Activated CD4-positive, alpha-beta T cell treated with anti-CD3 and anti-CD28 coated beads, Interleukin-2, amount 10 ng/mL, durations not matched to agents 24 days and 14 days (primary cell): ENCODE data around the gene IMPA2. TPM values are rescaled to one million over a fixed set of nuclear protein-coding genes. Genes with fewer than 3 reads are reported as not detected.
"Not testable (repeated sequence)": the region's sequence is repeated elsewhere in the genome, so short reads cannot be mapped to it uniquely, and the experiment has no call there.

ENCODE experiments used
- DNase-seq: peaks from one replicate; pipeline ENCODE4 v3.0.0; 2022
- H3K27ac Mint-ChIP-seq: one replicate; pipeline ENCODE4 v1.8.0; 2022; ENCODE audit warnings: mild to moderate bottlenecking, mixed read lengths
- H3K27me3 Mint-ChIP-seq: one replicate; pipeline ENCODE4 v1.8.0; 2022; ENCODE audit warnings: mixed read lengths
- H3K36me3 Mint-ChIP-seq: one replicate; pipeline ENCODE4 v1.8.0; 2022; ENCODE audit warnings: low read depth, mild to moderate bottlenecking, mixed read lengths
- H3K4me1 Mint-ChIP-seq: one replicate; pipeline ENCODE4 v1.8.0; 2021; ENCODE audit warnings: mixed read lengths
- H3K4me3 Mint-ChIP-seq: one replicate; pipeline ENCODE4 v1.8.0; 2022; ENCODE audit warnings: mild to moderate bottlenecking, moderate library complexity, mixed read lengths
- H3K9me3 Mint-ChIP-seq: one replicate; pipeline ENCODE4 v1.8.0; 2021; ENCODE audit warnings: mixed read lengths
- intact Hi-C: fragments of 100-400 bp; cut with micrococcal nuclease; formaldehyde crosslinking; loops from one replicate; pipeline ENCODE4 v1.15.1; 2023
- total RNA-seq: library from RNA; stranded (reverse); gene quantifications from 2 replicates; pipeline ENCODE4 v1.2.3, GENCODE V29; 2022

IMPA2 gene
- total RNA-seq, 1 donor from 2014 or later: 18.8 TPM

DNA sequence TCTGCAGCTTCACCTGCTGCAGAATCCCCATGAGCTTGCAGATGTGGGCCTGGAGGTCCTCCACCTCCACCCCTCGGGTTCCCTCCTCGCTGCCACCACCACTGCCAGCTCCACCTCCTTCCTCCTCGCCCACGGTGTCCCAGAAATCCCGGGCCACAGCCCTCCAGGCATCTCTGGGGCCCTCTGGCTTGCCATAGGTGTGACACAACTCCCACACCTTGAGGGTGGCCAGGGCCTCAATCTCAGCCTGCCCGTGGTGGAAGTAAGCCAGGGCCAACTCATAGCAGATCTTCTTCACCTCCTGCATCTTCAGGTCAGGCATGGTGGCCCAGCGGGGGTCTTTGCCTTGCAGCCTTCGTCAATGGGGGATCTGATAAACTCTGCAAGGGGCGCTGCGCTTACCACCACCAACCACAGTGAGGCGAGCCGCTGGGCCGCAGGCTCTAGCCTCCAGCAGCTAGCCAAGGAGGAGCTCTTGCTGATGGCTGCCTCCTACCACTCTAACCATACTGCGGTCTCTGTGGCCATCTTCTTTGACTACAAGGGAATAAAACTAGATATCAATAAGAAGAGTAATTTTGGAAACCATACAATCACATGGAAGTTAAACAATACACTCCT is 76.2 kb downstream of the IMPA2 start:
- no peak overlapping the region for H3K27ac Mint-ChIP-seq
- intact Hi-C loops: no loop called here
- peak; percentile 40 for DNase-seq
- H3K27me3 Mint-ChIP-seq: peaks cover 14% of the 10 kb centered on the region
- H3K9me3 Mint-ChIP-seq: no peaks in the 10 kb centered on the region
- H3K4me3 Mint-ChIP-seq: no peak overlapping the region
- no peaks in the 10 kb centered on the region for H3K4me1 Mint-ChIP-seq
- no peaks in the 10 kb centered on the region for H3K36me3 Mint-ChIP-seq

DNA sequence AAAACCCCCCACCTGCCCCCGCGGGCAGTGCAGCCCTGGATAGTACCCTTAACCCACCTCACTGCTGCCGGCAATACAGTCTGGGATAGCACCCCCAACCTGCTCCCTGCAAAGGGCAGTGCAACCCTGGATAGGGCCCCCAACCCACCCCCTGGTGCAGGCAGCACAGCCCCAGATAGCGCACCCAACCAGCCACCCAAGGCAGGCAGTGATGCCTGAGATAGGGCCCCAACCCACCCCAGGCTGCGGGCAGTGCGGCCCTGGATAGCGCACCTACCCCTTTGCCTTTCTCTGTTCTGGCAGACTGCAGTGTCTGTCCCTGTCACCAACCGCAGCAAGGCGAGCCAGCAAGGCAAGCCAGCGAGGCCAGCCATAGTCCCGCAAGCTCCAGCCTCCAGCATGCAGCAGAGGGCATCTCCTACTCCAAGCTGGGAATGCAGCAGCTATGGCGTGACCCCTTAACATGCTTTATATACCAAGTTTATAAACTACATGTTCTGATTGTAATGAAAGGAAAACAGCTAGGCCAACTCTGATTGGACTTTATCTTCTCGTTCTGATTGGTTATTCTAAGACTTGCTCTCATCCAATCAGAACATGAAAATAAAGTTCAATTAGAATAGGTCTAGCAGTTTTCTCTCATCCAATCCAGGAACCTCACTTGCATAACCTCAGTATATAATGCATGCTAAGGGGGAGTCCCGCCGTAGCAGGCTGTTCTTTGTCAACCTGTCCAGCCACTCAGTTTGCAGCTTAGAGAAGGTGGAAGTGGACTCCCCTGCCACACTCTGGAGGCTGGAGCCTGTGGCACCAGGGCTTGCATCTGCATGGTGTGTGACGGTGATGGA is 78.3 kb downstream of the IMPA2 start:
- no peaks in the 10 kb centered on the region for H3K4me1 Mint-ChIP-seq
- no peaks in the 10 kb centered on the region for H3K9me3 Mint-ChIP-seq
- intact Hi-C loops: no loop called here
- no peak overlapping the region for H3K4me3 Mint-ChIP-seq
- no peak overlapping the region for H3K27ac Mint-ChIP-seq
- no peaks in the 10 kb centered on the region for H3K27me3 Mint-ChIP-seq
- H3K36me3 Mint-ChIP-seq: no peaks in the 10 kb centered on the region
- DNase-seq: peak; percentile 50

DNA sequence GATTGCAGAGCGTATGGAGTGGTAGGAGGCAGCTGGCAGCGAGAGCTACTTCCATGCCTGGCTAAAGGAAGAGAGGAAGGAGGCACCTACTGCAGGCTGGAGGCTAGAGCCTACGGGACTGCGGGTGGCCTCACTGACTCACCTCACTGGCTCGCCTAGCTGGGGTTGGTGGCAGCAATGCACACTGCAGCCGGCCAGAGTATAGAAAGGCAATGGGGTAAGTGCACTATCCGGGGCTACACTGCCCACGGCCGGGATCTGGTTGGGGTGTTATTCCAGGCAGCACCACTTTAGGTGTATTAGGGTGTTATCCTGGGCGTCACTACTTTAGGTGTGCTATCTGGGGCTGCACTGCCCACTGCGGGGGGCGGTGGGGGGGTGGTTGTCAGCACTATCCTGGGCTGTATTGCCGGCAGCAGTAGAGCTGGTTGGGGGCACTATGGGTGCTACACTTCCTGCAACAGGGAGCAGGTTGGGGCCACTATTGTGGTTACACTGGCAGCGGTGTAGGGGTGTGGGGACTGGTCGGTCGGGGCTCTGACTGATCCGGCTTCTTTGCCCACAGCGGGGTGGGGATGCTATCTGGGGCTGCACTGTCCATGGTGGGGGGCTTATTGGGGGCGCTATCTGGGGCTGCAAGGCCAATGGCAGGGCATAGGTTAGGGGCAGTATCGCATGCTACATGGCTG is 79.0 kb downstream of the IMPA2 start:
- H3K4me3 Mint-ChIP-seq: no peak overlapping the region
- no peaks in the 10 kb centered on the region for H3K9me3 Mint-ChIP-seq
- no peaks in the 10 kb centered on the region for H3K4me1 Mint-ChIP-seq

DNA sequence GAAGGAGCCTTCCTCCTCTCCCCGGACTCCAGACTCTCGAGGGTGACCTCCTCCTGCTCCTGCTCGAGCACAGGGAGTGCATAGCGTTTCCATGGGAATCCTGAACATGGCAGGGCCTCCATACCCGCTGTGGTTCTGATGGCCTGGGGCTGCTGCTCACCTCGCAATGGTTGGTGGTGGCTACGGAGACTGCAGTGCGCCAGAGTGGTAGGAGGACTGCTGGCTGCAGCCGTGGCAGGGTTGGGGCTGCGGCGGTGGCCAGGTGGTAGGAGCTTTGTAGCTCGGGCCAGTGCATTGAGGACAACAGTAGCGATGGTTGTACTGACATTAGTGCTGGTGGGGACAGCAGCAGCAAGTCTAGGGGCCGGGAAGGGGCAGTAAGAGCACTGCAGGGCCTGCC is 80.4 kb downstream of the IMPA2 start:
- no peak for DNase-seq
- H3K4me3 Mint-ChIP-seq: no peak overlapping the region
- H3K27me3 Mint-ChIP-seq: no peaks in the 10 kb centered on the region
- no peaks in the 10 kb centered on the region for H3K4me1 Mint-ChIP-seq
- H3K27ac Mint-ChIP-seq: no peak overlapping the region
- no peaks in the 10 kb centered on the region for H3K36me3 Mint-ChIP-seq
- intact Hi-C loops: no loop called here
- H3K9me3 Mint-ChIP-seq: no peaks in the 10 kb centered on the region

More for the DNA sequence above, 79.0 kb downstream of the IMPA2 start:
- DNase-seq: peak; percentile 31
- Mint-ChIP-seq H3K27me3 (no peaks in the 10 kb centered on the region), H3K27ac (no peak overlapping the region), H3K36me3 (no peaks in the 10 kb centered on the region)
- intact Hi-C loops: no loop called here

GRCh38 chr18:12062974-12063373 is 81.7 kb downstream of the IMPA2 start:
- intact Hi-C loops: no loop called here
- Mint-ChIP-seq H3K4me3 (no peak overlapping the region), H3K4me1 (no peaks in the 10 kb centered on the region), H3K27ac (no peak overlapping the region), H3K27me3 (no peaks in the 10 kb centered on the region), H3K9me3 (no peaks in the 10 kb centered on the region), H3K36me3 (no peaks in the 10 kb centered on the region)
- peak; percentile 40 for DNase-seq

DNA sequence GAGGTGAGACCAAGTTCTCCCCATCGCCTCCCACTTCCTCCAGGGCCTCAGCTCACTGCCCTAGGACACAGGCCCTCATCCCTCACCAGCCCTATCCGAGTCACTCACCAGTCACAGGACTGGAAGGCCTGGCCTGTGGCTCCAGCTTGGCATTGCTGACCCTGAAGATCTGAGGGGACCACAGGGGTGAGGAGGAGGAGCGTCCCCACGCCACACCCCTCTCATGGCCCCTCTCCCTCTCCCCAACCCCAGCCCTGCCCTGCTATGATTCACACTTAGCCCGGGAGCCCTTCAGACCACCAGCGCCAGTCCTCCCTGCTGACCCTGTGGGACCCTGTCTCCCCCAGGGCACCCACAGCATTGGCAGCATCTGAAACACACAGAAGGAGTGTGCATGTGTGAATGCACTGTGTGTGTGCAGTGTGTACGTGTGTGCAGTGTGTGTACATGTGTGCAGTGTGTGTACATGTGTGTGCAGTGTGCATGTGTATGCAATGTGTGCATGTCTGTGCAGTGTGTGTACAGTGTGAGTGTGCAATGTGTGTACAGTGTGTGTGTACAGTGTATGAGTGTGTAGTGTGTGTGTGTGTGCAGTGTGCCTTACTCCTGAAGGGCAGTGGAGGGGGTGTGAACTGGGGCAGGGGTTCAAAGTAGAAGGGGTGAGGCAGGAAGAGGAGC is 82.9 kb downstream of the IMPA2 start:
- Mint-ChIP-seq H3K27ac (no peak overlapping the region), H3K4me3 (no peak overlapping the region), H3K9me3 (no peaks in the 10 kb centered on the region), H3K27me3 (peaks cover 2% of the 10 kb centered on the region), H3K4me1 (no peaks in the 10 kb centered on the region), H3K36me3 (no peaks in the 10 kb centered on the region)
- peak; percentile 45 for DNase-seq
- intact Hi-C loops: no loop called here

DNA sequence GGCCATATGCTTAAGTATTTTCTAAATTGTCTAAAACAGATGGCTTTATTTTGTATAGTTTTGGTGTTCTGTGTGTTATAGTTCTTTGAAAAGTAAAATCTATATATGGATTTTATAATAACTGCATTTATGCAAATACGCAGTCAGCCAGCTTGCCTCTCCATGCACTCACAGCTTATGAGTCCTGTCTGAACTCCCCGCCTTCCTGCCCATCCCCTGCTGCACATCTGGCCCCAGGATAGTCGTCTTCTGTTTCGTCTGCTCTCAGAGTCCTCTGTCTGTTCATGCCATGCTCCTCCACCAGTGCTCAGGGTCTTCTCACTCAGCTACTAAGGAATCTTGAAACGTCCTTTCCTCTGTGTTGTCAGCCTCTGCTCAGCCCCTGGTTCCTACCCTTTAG is 84.1 kb downstream of the IMPA2 start:
- Mint-ChIP-seq H3K27me3 (peaks cover 3% of the 10 kb centered on the region), H3K36me3 (no peaks in the 10 kb centered on the region), H3K4me3 (no peak overlapping the region), H3K27ac (no peak overlapping the region), H3K9me3 (no peaks in the 10 kb centered on the region), H3K4me1 (no peaks in the 10 kb centered on the region)
- intact Hi-C loops: no loop called here
- peak; percentile 36 for DNase-seq

DNA sequence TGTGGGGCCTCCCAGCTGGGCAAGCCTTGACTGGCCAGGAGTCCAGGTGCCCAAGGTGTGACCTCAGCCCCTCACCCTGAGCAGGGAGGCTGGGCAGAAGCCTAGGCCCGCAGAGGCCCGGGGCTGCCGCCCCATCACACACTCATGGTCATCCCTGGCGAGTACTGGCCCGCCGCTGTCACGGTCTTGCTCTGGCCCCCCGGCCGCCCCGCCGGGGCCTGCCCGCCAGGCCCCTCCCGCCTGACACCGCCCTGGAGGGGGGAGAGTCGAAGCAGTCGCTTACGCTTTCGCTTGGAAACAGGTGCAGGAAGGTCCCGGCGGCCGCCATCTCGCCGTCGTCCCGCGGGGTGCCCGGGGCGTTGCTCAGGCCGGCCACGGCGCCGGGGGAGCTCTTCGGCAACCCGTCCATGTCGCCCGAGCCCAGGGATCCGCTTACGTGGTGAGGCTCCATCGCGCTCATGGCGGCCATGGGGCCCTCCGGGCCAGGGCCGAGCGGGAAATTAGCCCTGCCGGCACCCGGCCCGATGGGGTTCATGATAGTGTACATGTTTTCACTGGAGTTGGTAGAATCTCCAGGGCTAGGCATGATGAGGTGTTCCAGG is 85.7 kb downstream of the IMPA2 start:
- Mint-ChIP-seq H3K4me3 (no peak overlapping the region), H3K27ac (no peak overlapping the region), H3K4me1 (no peaks in the 10 kb centered on the region), H3K36me3 (no peaks in the 10 kb centered on the region), H3K27me3 (peaks cover 7% of the 10 kb centered on the region), H3K9me3 (no peaks in the 10 kb centered on the region)
- DNase-seq: peak; percentile 24
- intact Hi-C loops: no loop called here

- intact Hi-C loops: no loop called here
- H3K27me3 Mint-ChIP-seq: peaks cover 9% of the 10 kb centered on the region
- H3K9me3 Mint-ChIP-seq: no peaks in the 10 kb centered on the region
- no peak overlapping the region for H3K4me3 Mint-ChIP-seq
- H3K27ac Mint-ChIP-seq: no peak overlapping the region
- no peaks in the 10 kb centered on the region for H3K36me3 Mint-ChIP-seq
- no peaks in the 10 kb centered on the region for H3K4me1 Mint-ChIP-seq
- DNase-seq: no peak
These were observed 86.4 kb downstream of the IMPA2 start for GRCh38 chr18:12067671-12068070.

DNA sequence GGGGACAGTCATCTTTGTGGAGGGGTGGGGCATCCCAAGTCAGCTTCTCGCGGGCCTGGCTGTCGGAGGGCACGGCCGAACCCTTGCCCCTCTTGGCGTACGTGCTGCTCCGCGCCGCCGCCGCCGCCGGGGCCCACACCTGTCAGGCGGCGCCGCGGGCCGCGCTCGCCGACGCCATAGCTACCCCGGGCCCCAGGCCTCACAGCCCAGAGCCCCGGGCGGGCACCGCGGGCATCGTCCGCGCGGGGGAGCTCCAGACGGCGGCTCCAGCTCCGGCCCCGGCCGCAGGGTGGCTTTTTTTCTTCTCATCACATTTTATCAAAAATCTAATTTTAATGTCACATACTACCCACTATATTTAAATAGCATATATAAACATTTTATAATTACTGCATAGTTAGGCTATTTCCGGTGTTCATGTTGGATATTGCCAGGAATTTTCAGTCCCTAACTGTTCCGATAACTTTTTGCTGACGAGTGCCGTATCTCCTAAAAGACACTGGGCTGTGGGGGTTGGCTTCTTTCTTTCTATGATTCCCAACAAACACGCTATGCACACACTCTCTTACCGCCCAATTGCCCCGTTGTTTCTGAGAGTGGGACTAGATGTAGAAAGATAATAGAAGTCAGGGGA is 87.1 kb downstream of the IMPA2 start:
- intact Hi-C loops, H3K36me3 Mint-ChIP-seq, H3K4me1 Mint-ChIP-seq, H3K4me3 Mint-ChIP-seq, H3K9me3 Mint-ChIP-seq, H3K27ac Mint-ChIP-seq: not testable (repeated sequence)
- peak; percentile 38 for DNase-seq
- peaks cover 13% of the 10 kb centered on the region for H3K27me3 Mint-ChIP-seq

GRCh38 chr18:12068950-12069320 is 87.6 kb downstream of the IMPA2 start:
- H3K9me3 Mint-ChIP-seq: no peaks in the 10 kb centered on the region
- intact Hi-C loops: no loop called here
- no peaks in the 10 kb centered on the region for H3K4me1 Mint-ChIP-seq
- H3K36me3 Mint-ChIP-seq: no peaks in the 10 kb centered on the region
- H3K27me3 Mint-ChIP-seq: peaks cover 16% of the 10 kb centered on the region
- DNase-seq: peak; percentile 16
- no peak overlapping the region for H3K4me3 Mint-ChIP-seq
- no peak overlapping the region for H3K27ac Mint-ChIP-seq

GRCh38 chr18:12071066-12071465 is 89.8 kb downstream of the IMPA2 start:
- H3K27ac Mint-ChIP-seq, H3K4me1 Mint-ChIP-seq, intact Hi-C loops, H3K4me3 Mint-ChIP-seq, H3K9me3 Mint-ChIP-seq, H3K36me3 Mint-ChIP-seq, DNase-seq: not testable (repeated sequence)
- H3K27me3 Mint-ChIP-seq: peaks cover 31% of the 10 kb centered on the region

DNA sequence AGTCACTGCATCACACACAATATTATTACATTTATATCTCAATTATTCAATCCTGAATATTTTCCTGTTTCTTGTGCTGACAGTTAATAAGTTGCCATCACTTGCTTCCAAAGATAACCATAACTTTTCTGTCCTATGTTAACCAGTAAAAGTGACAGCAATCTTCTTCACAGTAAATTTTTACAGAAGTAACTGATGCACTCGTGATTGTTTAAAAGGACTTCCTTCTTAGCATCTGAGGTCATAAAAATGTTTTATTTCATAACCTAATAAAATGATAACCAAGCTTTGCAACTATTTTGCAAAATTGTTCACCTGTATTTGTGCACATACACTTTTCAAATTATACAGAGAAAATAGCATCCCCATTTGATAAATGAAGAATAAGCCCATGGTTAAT is 91.7 kb downstream of the IMPA2 start:
- Mint-ChIP-seq H3K9me3 (no peaks in the 10 kb centered on the region), H3K36me3 (no peaks in the 10 kb centered on the region), H3K27ac (no peak overlapping the region), H3K4me3 (no peak overlapping the region), H3K4me1 (no peaks in the 10 kb centered on the region), H3K27me3 (peaks cover 38% of the 10 kb centered on the region)
- no peak for DNase-seq
- intact Hi-C loops: no loop called here
